WTC11 (cell line): Measurements from ENCODE around the gene CIPC.

ENCODE experiments used
- CTCF ChIP-seq: fragments of 200-600 bp; IDR thresholded peaks from 2 replicates; pipeline ENCODE4 v1.8.0; 2022; ENCODE audit warnings: antibody characterized with exemption
- IRF2 ChIP-seq: sonication (generic); formaldehyde crosslinking; IDR thresholded peaks from 2 replicates; pipeline ENCODE4 v1.8.0; 2022; ENCODE audit warnings: low read depth, missing genetic modification reagents, borderline replicate concordance
- ZNF423 ChIP-seq: fragments of 250-450 bp; sonication (Bioruptor Pico); IDR thresholded peaks from 2 replicates; pipeline ENCODE4 v2.1.2; 2022; ENCODE audit warnings: mild to moderate bottlenecking, moderate library complexity

- no peak for TF ChIP-seq ZNF423 (CRISPR knock-in tag)
- no peak for TF ChIP-seq CTCF
- no peak for TF ChIP-seq IRF2
Observed at GRCh38 chr14:77059276-77059915, 38.7 kb upstream of the CIPC start.
